H1 (cell line): ENCODE measurements around the gene AGPAT2. TPM values are rescaled to one million over a fixed set of nuclear protein-coding genes. Genes with fewer than 3 reads are reported as not detected.

Experiments
- CTCF ChIA-PET: fragments of 300-600 bp; sonication (Branson Sonifier 250); formaldehyde crosslinking; loops from one replicate; lab custom pipeline; 2021; ENCODE audit not compliant: partially characterized antibody; lab: Charles Lee
- POLR2A ChIA-PET: fragments of 300-600 bp; sonication (Branson Sonifier 250); formaldehyde crosslinking; loops from one replicate; lab custom pipeline; 2021; ENCODE audit warnings: inconsistent platforms; ENCODE audit not compliant: partially characterized antibody; lab: Charles Lee
- DNase-seq, 2 experiments: peaks; one replicate each; pipeline versions ENCODE4 v3.0.0 to v3.0.0-alpha.2; 2010 to 2022; ENCODE audit warnings: low spot score in 2 of 2, low read depth in 1 of 2, mixed read lengths in 1 of 2
- FAIRE-seq: peaks from 2 replicates; lab custom pipeline; 2011; peaks lifted over from hg19 to GRCh38; lab: Jason Lieb, UNC
- H2AFZ ChIP-seq: 2 replicates; pipeline ENCODE4 v1.8.1; 2012; ENCODE audit warnings: low read length, inconsistent platforms
- H2AK5ac ChIP-seq: 2 replicates; pipeline ENCODE4 v1.6.1; 2013; ENCODE audit warnings: low read depth, low read length
- H2BK120ac ChIP-seq: replicated peaks from 2 replicates; pipeline ENCODE3; 2013; ENCODE audit warnings: low read depth, low read length, inconsistent platforms
- H2BK12ac ChIP-seq: 2 replicates; pipeline ENCODE4 v1.6.1; 2013; ENCODE audit warnings: low read depth, low read length
- H2BK15ac ChIP-seq: 2 replicates; pipeline ENCODE4 v1.6.1; 2013; ENCODE audit warnings: low read length
- H2BK20ac ChIP-seq: 2 replicates; pipeline ENCODE4 v1.6.1; 2013; ENCODE audit warnings: low read length
- H2BK5ac ChIP-seq: 2 replicates; pipeline ENCODE4 v1.6.1; 2013; ENCODE audit warnings: low read depth, low read length
- H3K14ac ChIP-seq: 2 replicates; pipeline ENCODE4 v1.6.1; 2013; ENCODE audit warnings: inconsistent platforms; ENCODE audit not compliant: insufficient read length
- H3K18ac ChIP-seq: 2 replicates; pipeline ENCODE4 v1.6.1; 2013; ENCODE audit warnings: low read length; ENCODE audit errors: extremely low read depth
- H3K23ac ChIP-seq: 2 replicates; pipeline ENCODE4 v1.6.1; 2013; ENCODE audit warnings: inconsistent platforms; ENCODE audit not compliant: insufficient read length
- H3K23me2 ChIP-seq: 2 replicates; pipeline ENCODE4 v1.6.1; 2013; ENCODE audit warnings: low read depth, low read length
- H3K27ac ChIP-seq: 2 replicates; pipeline ENCODE4 v1.6.1; 2011; ENCODE audit warnings: low read depth, low read length, inconsistent platforms
- H3K27me3 ChIP-seq, 4 experiments: replicated peaks in 1 of 4; 1 replicate in 1 of 4; 2 replicates in 3 of 4; pipeline versions ENCODE4 v1.6.1 to v1.8.1; 2011 to 2013; ENCODE audit warnings: low read length in 3 of 4, mild to moderate bottlenecking in 3 of 4, inconsistent platforms in 2 of 4, mixed read lengths in 2 of 4, moderate library complexity in 1 of 4; ENCODE audit not compliant: control insufficient read depth in 3 of 4, insufficient read depth in 3 of 4; ENCODE audit errors: extremely low read depth in 1 of 4
- H3K36me3 ChIP-seq, 4 experiments: 2 replicates each; pipeline versions ENCODE4 v1.6.1 to v1.8.1; 2011 to 2013; ENCODE audit warnings: mild to moderate bottlenecking in 4 of 4, low read length in 3 of 4, moderate library complexity in 2 of 4, control low read depth in 1 of 4, inconsistent platforms in 1 of 4; ENCODE audit not compliant: insufficient read depth in 4 of 4, control insufficient read depth in 2 of 4
- H3K4ac ChIP-seq: replicated peaks from 2 replicates; pipeline ENCODE3; 2013; ENCODE audit warnings: low read length, low read depth, mixed read lengths, inconsistent platforms; ENCODE audit not compliant: insufficient read length
- H3K4me1 ChIP-seq, 4 experiments: replicated peaks in 1 of 4; 1 replicate in 1 of 4; 2 replicates in 3 of 4; pipeline versions ENCODE4 v1.6.1 to v1.8.1; 2011 to 2013; ENCODE audit warnings: low read length in 3 of 4, inconsistent platforms in 2 of 4, mixed read lengths in 1 of 4; ENCODE audit not compliant: insufficient read depth in 4 of 4, control insufficient read depth in 3 of 4
- H3K4me2 ChIP-seq, 2 experiments: 2 replicates each; pipeline versions ENCODE4 v1.6.1 to v1.8.1; 2011 to 2013; ENCODE audit warnings: low read depth in 2 of 2, low read length in 2 of 2, control low read depth in 1 of 2, inconsistent platforms in 1 of 2, mild to moderate bottlenecking in 1 of 2; ENCODE audit not compliant: insufficient read depth in 1 of 2
- H3K4me3 ChIP-seq, 4 experiments: fragments of 200-600, 300-600 bp in 1 of 4; sonication (generic), shearing (Covaris generic), sonication (Bioruptor Twin) in 1 of 4; 2 replicates each; pipeline versions ENCODE4 v1.5.1 to v1.8.1; 2011 to 2016; ENCODE audit warnings: low read length in 4 of 4, low read depth in 3 of 4, control low read depth in 2 of 4, inconsistent platforms in 2 of 4, mild to moderate bottlenecking in 2 of 4, mixed read lengths in 1 of 4, moderate library complexity in 1 of 4; ENCODE audit not compliant: insufficient read depth in 2 of 4; ENCODE audit errors: extremely low read depth in 1 of 4
- H3K56ac ChIP-seq: replicated peaks from 2 replicates; pipeline ENCODE3; 2013; ENCODE audit warnings: low read depth, mild to moderate bottlenecking, mixed read lengths, low read length, inconsistent platforms; ENCODE audit not compliant: insufficient read length
- H3K79me1 ChIP-seq: 2 replicates; pipeline ENCODE4 v1.6.1; 2013; ENCODE audit warnings: low read depth, low read length, control low read depth
- H3K79me2 ChIP-seq, 2 experiments: 2 replicates each; pipeline versions ENCODE4 v1.6.1 to v1.8.1; 2012 to 2013; ENCODE audit warnings: low read length in 2 of 2, mild to moderate bottlenecking in 2 of 2, inconsistent platforms in 1 of 2; ENCODE audit not compliant: insufficient read depth in 2 of 2, control insufficient read depth in 1 of 2
- H3K9ac ChIP-seq, 4 experiments: replicated peaks in 1 of 4; 1 replicate in 1 of 4; 2 replicates in 3 of 4; pipeline versions ENCODE4 v1.6.1 to v1.8.1; 2011 to 2013; ENCODE audit warnings: low read depth in 3 of 4, low read length in 3 of 4, control low read depth in 2 of 4, mild to moderate bottlenecking in 2 of 4, moderate library complexity in 2 of 4, inconsistent platforms in 1 of 4; ENCODE audit errors: extremely low read depth in 1 of 4
- H3K9me3 ChIP-seq, 2 experiments: 2 replicates each; pipeline versions ENCODE4 v1.6.1 to v1.8.1; 2012 to 2013; ENCODE audit warnings: mild to moderate bottlenecking in 2 of 2, moderate library complexity in 2 of 2, control low read depth in 1 of 2, inconsistent platforms in 1 of 2, low read depth in 1 of 2, low read length in 1 of 2, mixed read lengths in 1 of 2; ENCODE audit not compliant: insufficient read depth in 2 of 2
- H4K20me1 ChIP-seq, 2 experiments: replicated peaks in 1 of 2; 2 replicates each; pipeline versions ENCODE3 to v1.8.1; 2011 to 2013; ENCODE audit warnings: inconsistent platforms in 2 of 2, low read length in 2 of 2, mild to moderate bottlenecking in 1 of 2; ENCODE audit not compliant: insufficient read depth in 2 of 2, control insufficient read depth in 1 of 2
- H4K5ac ChIP-seq: 2 replicates; pipeline ENCODE4 v1.6.1; 2013; ENCODE audit warnings: low read length, low read depth, mixed read lengths, inconsistent platforms; ENCODE audit not compliant: insufficient read length
- H4K8ac ChIP-seq: 2 replicates; pipeline ENCODE4 v1.8.0; 2013; ENCODE audit warnings: mild to moderate bottlenecking, moderate library complexity, low read length, inconsistent platforms; ENCODE audit not compliant: insufficient read depth; ENCODE audit errors: extremely low read depth
- H4K91ac ChIP-seq: replicated peaks from 2 replicates; pipeline ENCODE3; 2013; ENCODE audit warnings: low read length, mixed read lengths, inconsistent platforms; ENCODE audit not compliant: insufficient read length
- HDAC6 ChIP-seq: IDR thresholded peaks from one replicate; pipeline ENCODE4 v1.7.1; 2012; ENCODE audit warnings: low read depth, mild to moderate bottlenecking, inconsistent platforms, low read length, moderate library complexity
- RBBP5 ChIP-seq: IDR thresholded peaks from 2 replicates; pipeline ENCODE4 v1.7.1; 2012; ENCODE audit warnings: low read depth, mild to moderate bottlenecking, inconsistent platforms, low read length, moderate library complexity, borderline replicate concordance
- SAP30 ChIP-seq: fragments of 300-600 bp; sonication (generic); IDR thresholded peaks from 2 replicates; pipeline ENCODE4 v1.7.1; 2012; ENCODE audit warnings: low read length, moderate library complexity, mild to moderate bottlenecking, inconsistent platforms; ENCODE audit not compliant: insufficient read depth, insufficient replicate concordance
- TAF1 ChIP-seq: IDR thresholded peaks from 2 replicates; pipeline ENCODE4 v1.6.1; 2011; ENCODE audit warnings: mild to moderate bottlenecking, low read depth, low read length
- WGBS, 2 experiments: shearing (Covaris generic) in 1 of 2; methylation state at CpG; one replicate each; pipeline versions ENCODE4 v1.1.6 to v1.1.7; 2013 to 2015; ENCODE audit warnings: low lambda C conversion rate in 2 of 2, mixed read lengths in 2 of 2, inconsistent platforms in 1 of 2, low coverage in 1 of 2, missing lambda C conversion rate in 1 of 2; ENCODE audit not compliant: insufficient replicate concordance in 2 of 2, insufficient coverage in 1 of 2, insufficient read length in 1 of 2; ENCODE audit errors: extremely low coverage in 1 of 2, missing lambda C conversion rate in 1 of 2; 5-methylcytosine and 5-hydroxymethylcytosine counted together
- polyA plus RNA-seq, 7 experiments: library from polyadenylated mRNA; depleted of rRNA in 3 of 7; stranded (reverse) in 5 of 7; unstranded in 2 of 7; fragments of >200 nt in 5 of 7; fragments of 200-250 nt in 2 of 7; gene quantifications; 1 replicate in 5 of 7; 2 replicates in 1 of 7; 4 replicates in 1 of 7; pipeline versions ENCODE4 v1.2.1 to v1.2.3, GENCODE V29; 2011 to 2013; ENCODE audit warnings: missing spikeins in 2 of 7, mixed read lengths in 2 of 7
- total RNA-seq: library from RNA; stranded (reverse); fragmentation: NEBNext Ultra II Directional; extraction: Animal tissue kit (Norgen Biotek cat#: 25700); gene quantifications from 2 replicates; pipeline ENCODE4 v1.2.1, GENCODE V29; 2021

The AGPAT2 gene
- total and polyA plus RNA-seq, 2 of the 8 experiments (the other 6 are each of a cell fraction or from before 2014, with no cell fraction given), result 31.6 to 37.6 TPM

GRCh38 chr9:136653323-136654079, 33.8 kb downstream of the AGPAT2 start:
- Histone ChIP-seq H3K4me2 (no peak overlapping the region), H3K79me1 (no peaks in the 10 kb centered on the region), H3K23me2 (no peaks in the 10 kb centered on the region), H2AK5ac (no peak overlapping the region), H2AFZ (no peak overlapping the region), H3K27ac (no peak overlapping the region), H3K23ac (no peak overlapping the region), H3K18ac (no peak overlapping the region), H2BK12ac (no peak overlapping the region), H3K9me3 (no peaks in the 10 kb centered on the region), H3K79me2 (no peaks in the 10 kb centered on the region), H2BK15ac (no peak overlapping the region; the same call in 1 of the 2 replicates), H4K91ac (no peak overlapping the region)
- FAIRE-seq, result no peak
- DNase-seq, result no peak
- TF ChIP-seq TAF1 (no peak), SAP30 (no peak), HDAC6 (no peak), RBBP5 (no peak)
- TF ChIP-seq, all 59 proteins: peak for 0
- Histone ChIP-seq H4K20me1 (peaks cover 0 to 1% of the 10 kb centered on the region in 2 experiments), H3K27me3 (no peaks in the 10 kb centered on the region; a peak in 1 of 7 replicates), H3K14ac (no peak overlapping the region), H2BK120ac (no peak overlapping the region), H3K9ac (no peak overlapping the region), H4K8ac (no peak overlapping the region), H3K56ac (no peak overlapping the region), H2BK20ac (no peak overlapping the region), H3K4me1 (no peaks in the 10 kb centered on the region), H3K4me3 (no peak overlapping the region), H2BK5ac (no peak overlapping the region), H4K5ac (no peak overlapping the region), H3K4ac (no peak overlapping the region), H3K36me3 (no peaks in the 10 kb centered on the region)
- CTCF ChIA-PET, result interaction anchor here (0.9 to 1.5 kb wide), 6 partner anchors 9 to 166 kb away, joined by 3 to 5 read pairs (median 3); no protein-coding TSS in a partner anchor
- 93% methylated on average over 40 of the region's 43 CpGs; no CpG with 5 or more reads in 1 of the 2 experiments for WGBS, 2 experiments
- POLR2A ChIA-PET, result interaction anchor here (0.6 to 0.8 kb wide), 2 partner anchors 17 to 621 kb away, joined by 3 read pairs; no protein-coding TSS in a partner anchor
